ENCODE data around the gene BCL2L11.

BCL2L11 gene

GRCh38 chr2:111145103-111145760 is 24.5 kb downstream of the BCL2L11 start:
- DNase-seq: no peak

DNA sequence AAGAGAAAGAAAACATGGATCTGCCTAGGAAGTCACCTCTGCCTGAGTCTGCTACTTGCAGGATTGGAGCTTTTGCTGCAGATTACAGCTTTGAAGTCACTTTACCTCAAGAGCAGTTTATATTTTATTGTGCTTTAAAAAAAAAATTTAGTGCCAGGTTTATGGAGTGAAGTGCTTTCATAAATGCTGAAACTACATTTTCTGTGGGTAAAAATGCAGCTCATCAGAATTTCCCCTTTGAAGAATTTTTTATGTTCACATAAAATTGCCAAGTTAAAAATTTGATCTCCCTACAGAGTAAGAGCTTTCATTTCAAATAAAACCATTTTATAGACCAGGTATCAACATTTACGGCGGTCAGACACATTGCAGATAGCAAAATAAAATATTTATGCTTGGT is 25.2 kb downstream of the BCL2L11 start:
- DNase-seq: no peak

GRCh38 chr2:111148225-111148873 is 27.6 kb downstream of the BCL2L11 start:
- DNase-seq: no peak

DNA sequence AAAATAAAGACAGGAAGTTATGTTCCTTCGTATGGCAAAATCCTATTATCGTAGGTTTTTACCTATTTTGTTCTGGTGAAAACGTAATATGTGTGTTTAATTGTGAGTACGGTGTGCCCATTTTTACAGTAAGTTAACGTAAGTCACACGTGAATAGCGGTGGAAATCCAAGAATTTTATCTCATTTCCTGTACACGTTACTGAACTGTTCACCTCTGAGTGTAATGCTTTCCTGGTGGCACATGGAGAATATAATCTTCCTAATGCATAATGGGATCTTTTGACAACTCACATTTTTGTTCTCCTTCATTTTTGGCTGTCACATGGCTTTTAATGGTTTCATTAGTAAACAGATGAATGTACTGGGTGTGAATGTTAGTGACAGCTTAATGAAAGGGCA is 28.2 kb downstream of the BCL2L11 start:
- DNase-seq: no peak

DNA sequence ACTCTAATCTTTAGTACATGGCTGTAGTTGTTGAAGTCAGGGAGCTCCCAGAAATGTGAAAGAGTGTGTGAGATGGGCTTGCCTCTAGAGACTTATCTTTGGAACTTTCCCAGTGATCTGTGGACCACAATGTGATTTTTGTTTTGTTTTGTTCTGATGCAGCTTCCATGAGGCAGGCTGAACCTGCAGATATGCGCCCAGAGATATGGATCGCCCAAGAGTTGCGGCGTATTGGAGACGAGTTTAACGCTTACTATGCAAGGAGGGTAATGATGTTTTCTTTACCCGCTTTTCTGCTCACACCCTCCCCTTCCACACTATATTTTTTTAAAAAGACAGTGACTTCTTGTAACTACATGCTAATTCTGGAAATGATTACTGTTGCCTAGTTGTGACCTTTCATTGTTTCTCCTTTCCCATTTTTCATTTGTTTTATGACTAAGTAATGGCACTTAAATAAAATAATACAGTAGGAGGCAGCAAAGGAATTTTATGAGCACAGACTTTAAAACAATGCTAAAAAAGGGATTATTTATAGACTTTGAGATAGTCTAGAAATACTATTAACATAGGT is 29.3 kb downstream of the BCL2L11 start:
- DNase-seq: no peak

DNA sequence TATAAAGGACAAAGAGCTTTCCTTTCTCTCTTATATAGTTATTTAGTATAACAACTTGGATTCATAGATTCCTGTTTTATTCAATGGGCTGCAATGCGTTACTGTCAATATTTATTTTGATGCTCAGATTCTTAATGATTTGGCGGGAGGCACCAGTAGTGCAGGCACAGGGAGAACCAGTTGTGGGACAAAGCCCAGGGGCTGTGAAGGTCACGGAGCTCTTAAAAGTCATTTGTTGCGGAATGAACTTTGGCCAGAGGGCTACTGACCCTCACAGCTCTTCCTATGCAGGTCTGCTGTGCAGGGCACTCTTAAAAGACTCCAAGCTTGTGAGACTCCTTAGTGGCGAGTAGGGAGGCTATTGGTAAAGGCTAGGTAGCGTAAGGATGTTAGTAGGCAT is 34.0 kb downstream of the BCL2L11 start:
- DNase-seq: no peak

DNA sequence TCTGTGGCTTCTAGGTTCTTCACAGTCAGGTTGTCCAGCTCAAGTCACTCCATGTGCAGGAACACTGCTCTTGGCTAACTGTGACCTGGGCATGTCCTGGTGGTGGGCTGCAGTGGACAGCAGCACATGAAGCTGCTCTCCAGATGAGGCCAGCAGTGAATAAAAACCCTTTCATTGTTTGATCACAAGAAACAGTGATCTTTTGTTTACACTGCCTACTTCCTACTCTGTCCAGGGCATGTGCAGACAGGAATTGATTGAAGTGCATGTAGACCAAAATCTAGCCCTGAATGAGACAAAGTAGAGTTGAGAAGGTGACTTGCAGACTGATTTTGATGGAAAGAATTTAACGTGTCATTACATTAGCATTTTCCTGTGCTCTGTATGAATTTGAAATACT is 34.9 kb downstream of the BCL2L11 start:
- no peak for DNase-seq

- DNase-seq: no peak
Measured at GRCh38 chr2:111156529-111156928, 35.8 kb downstream of the BCL2L11 start.

GRCh38 chr2:111157071-111157661 is 36.5 kb downstream of the BCL2L11 start:
- DNase-seq: no peak

GRCh38 chr2:111157798-111158197 is 37.1 kb downstream of the BCL2L11 start:
- no peak for DNase-seq

DNA sequence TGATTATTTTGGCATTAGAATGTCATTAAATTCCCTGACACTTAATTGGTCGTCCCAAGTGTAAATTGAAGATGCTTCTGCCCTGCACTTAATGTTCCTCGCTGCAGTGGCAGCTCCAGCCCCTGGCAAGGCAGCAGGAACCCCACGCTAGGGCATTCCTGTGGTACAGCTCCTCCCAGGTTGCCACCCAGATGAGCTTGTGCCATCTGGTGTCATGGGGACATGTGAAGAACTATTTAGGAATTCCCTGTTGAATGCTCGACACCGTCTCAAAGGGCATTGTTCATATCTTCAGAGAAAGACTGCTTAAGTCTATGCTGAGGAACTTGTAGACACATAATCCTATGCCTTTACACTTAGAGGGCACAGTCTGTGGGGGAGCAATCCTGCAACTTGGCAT is 38.9 kb downstream of the BCL2L11 start:
- DNase-seq: no peak

DNA sequence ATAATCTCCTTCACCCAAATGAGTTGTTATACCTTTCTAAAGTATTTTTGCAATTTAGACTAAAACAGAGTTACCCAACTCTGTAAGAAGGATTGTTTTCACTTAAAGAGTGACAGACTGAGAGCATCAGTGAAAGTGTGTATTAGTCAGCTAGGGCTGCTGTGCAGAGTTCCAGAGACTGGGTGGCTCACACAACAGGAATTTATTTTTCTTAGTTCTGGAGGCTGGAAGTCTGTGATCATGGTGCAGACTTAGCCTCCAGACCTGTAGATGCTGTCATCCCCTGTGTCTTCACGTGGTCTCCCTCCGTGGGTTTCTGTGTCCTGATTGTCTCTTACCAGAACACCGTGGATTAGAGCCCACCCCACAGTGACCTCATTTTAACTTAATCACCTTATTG is 40.0 kb downstream of the BCL2L11 start:
- DNase-seq: no peak

DNA sequence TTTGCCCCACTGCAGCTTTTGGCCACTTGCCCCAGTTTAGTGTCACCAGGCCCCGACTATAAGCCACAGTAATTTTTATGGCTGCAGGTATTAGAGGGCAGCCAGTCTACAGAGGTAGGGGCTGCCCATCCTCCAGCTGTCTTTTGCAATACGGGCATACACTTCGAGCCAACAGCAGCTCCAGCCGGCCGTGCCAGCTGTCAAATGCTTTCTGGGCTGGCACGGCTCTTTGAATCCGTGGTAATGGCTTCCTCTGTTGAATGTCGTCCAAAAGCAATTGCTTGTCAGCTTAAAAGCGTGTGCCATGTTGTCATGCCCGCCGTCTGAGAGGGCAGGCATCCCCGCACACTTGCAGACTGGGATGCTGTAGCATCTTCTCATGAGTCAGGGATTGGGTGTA is 41.3 kb downstream of the BCL2L11 start:
- no peak for DNase-seq

DNA sequence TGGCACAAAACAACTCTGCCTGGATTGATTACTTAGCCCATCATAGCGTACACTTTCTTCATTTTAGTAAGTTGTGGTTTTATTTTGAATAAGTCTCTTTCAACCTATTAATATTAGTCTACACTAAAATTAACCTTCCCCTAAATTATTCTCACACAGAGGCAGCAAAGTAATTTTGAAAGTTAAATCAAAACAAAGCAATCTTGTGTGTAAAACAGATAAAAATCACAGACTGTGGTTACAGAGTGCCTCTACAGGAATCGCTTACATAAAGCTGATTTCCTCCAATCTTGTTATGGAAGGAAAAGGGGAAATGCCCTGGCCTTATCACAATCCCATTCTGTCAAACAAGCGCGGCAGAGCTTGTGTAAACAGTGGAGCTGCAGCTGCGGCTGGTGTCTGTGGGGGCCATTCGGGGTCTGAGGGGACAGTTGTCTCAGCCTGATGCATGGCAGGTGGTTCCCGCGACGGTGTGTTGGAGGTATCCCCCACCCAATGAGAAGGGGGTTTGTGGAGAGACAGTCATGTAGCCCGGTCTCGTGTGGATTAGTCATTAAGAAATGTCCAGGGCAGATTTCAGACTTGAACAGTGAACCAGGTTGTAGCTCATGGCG is 42.1 kb downstream of the BCL2L11 start:
- DNase-seq: no peak

DNA sequence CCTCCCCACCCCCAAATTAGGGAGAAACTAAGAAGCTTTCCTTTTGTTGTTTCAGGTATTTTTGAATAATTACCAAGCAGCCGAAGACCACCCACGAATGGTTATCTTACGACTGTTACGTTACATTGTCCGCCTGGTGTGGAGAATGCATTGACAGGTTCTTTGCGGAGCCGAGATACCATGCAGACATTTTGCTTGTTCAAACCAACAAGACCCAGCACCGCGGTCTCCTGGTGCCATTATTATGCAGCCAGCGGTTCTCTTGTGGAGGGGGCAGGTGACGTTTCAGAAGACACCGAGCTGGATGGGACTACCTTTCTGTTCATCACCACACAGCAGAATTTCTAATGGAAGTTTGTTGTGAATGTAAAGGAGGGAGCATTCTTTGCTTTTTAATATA is 43.4 kb downstream of the BCL2L11 start:
- DNase-seq: no peak

DNA sequence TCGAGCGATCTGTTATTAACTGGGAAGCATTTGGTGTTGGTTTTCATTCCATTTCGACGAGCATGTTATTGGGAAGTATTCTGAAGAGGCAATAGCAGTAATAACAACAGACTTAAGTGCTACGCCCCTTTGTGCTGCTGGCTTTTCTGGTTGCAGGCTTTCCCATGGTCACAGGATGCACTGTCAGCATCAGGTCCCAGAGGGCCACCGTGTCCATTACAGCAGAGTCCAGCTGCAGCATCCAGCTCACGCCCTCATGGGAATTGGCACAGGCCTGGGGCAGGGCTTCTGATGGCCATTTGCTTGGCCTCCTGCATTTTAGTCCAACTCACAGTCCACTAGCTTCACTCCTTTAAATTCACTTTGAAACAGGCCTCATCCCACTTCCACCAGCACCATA is 44.4 kb downstream of the BCL2L11 start:
- DNase-seq: no peak

DNA sequence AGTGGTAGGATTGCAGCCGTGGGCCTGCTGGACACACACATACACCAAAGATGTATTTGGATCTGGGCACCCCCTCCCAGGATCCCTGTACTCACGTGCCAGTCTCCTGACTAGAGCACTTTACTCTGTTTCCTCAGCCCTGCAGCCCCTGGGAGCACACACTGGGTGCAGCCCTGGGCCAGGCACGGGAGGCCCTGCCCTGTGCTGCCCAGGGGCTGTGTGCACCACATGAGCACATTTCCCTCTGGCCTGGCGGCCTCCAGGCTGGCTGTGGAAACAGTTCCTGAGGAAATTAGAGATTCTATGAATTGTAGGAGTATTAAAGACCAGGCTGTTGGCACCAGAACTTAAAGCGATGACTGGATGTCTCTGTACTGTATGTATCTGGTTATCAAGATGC is 45.4 kb downstream of the BCL2L11 start:
- DNase-seq: no peak

GRCh38 chr2:111167076-111167862 is 46.6 kb downstream of the BCL2L11 start:
- DNase-seq: no peak

DNA sequence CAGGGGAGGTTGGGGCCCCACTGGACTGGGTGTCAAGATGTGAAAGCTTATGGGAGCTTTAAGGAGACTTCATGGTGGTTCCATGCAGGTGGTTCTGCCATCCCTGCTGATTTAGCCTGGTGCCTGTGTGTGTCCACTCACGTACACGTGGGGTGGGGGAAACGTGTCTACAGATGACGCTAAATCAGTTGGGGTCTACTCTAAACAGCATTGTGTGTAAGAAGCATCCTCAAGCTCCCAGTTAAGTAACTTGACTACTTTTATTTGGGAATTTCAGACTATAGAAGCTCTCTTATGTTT is 47.1 kb downstream of the BCL2L11 start:
- DNase-seq: no peak

GRCh38 chr2:111168528-111169239 is 48.0 kb downstream of the BCL2L11 start:
- no peak for DNase-seq

GRCh38 chr2:111169268-111169667 is 48.6 kb downstream of the BCL2L11 start:
- DNase-seq: no peak

DNA sequence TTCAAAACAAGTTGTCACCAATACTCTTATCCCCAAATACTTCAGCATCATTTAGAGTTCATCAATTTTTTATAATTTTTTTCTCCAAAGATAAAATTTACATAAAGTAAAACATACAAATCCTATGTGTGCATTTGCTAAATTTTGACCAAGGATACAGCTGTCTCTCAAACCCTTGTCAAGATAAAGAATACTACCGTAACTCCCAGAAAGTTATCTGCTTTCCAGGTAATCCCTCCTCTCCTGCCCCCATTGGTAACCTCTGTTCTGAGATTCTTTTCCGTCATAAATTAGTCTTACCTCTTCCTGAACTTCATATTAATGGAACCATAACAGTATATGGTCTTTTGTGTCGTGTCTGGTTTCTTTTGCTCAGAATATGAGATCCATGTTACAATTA is 49.2 kb downstream of the BCL2L11 start:
- no peak for DNase-seq

Measured in KG1 (cell line).